Renal cortical epithelial cell (primary cell): Measurements from ENCODE around the gene BATF. TPM values are rescaled to one million over a fixed set of nuclear protein-coding genes. Genes with fewer than 3 reads are reported as not detected.

ENCODE experiments used
- DNase-seq: peaks from one replicate; pipeline ENCODE4 v3.0.0-alpha.2; 2011; ENCODE audit warnings: low read depth
- total RNA-seq: library from RNA; depleted of rRNA; stranded (reverse); fragments of >200 nt; gene quantifications from 2 replicates; pipeline ENCODE4 v1.2.3, GENCODE V29; 2014

Gene BATF
- total RNA-seq, 1 donor from 2014 or later = not detected

DNA sequence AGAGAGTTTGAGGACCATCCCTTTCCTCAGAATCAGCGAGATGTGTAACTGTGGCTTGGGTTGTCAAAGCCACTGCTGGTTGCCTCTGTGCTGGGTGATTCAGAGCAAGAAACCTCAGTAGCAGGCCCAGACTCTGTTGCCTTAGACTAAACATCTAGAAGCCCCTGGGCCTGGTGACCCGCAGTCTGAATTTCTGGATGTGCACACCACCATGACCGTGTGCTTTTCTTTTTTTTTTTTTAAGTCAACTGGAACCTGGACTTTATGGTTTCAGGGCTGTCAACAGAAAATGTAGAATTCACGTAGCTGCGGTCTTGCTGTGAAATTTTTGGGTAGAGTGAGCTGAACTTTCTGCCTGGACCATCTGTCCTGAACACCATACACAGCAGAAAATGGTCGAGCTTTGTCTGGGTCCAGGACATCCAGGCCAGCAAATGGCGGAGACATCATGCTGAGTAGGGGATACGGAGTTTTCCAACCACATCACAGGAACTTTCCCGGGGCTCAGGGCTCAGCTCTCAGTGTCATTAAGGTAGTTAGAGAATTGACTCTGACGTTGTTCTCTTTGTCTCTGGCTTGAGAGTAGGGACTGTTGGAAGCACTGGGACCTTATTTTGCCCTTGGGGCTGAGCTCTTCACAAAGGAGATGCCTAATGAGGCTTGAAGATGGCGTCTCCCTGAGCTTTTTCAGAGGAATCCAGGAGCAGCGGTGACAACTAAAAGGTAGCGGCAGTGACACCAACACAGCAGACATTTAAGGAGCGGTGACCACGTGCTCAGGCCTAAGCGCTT, 23.0 kb upstream of the BATF start:
- no peak for DNase-seq

- DNase-seq = no peak
Observed at GRCh38 chr14:75501080-75501479, 21.2 kb upstream of the BATF start.

- no peak for DNase-seq
Observed at GRCh38 chr14:75504411-75504810, 17.9 kb upstream of the BATF start.

- DNase-seq = no peak
Observed at GRCh38 chr14:75506930-75507329, 15.3 kb upstream of the BATF start.

DNA sequence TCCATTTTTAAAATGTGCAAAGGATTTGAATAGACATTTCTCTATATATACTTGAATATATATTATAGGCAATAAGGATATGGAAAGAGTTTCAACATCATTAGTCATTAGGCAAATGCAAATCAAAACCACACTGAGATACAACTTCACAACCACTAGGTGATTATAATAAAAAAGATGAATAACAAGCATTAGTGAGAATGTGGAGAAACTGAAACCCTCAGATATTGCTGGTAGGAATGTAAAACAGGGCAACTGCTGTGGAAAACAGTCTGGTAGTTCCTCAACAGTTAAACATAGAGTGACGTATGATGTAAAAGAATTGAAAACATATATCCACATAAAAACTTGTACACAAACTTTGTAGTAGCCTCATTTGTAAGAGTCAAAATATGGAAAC, 11.7 kb upstream of the BATF start:
- DNase-seq = no peak

GRCh38 chr14:75511201-75511600, 11.1 kb upstream of the BATF start:
- DNase-seq = no peak

DNA sequence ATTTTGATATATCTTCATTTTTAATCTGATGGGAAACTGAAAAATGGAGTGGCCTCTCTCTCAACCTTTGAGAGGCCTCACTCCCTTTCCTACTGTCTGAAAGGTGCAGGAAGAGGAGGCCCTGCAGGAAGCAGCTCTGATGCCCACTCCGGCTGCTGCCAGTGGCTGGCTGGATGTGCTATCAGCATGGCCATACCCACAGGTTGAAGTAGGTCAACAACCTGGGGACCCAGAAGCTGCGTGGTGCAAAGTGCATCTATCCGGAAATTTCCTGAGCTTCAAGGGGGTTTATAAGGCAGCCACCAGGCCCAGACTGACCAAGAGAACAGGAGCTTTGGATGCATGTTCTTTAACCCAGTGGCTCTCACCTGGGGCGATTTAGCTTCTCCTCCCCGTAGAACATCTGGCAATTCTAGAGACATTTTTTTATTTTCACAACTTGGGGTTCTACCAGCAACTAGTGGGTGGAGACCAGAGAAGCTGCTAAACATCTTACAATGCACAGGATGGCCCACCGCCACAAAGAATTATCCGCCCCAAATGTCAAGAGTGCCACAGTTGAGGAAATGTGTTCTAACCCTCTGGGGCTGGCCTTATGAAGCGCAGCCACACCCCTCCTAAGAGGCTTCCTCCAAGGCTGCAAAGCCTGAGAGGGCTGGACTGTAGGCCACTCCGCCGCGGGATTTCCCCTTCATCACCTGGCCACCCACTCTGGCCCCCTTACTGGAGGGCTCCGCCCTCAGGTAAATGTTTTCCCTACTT, 8.2 kb upstream of the BATF start:
- DNase-seq = no peak

DNA sequence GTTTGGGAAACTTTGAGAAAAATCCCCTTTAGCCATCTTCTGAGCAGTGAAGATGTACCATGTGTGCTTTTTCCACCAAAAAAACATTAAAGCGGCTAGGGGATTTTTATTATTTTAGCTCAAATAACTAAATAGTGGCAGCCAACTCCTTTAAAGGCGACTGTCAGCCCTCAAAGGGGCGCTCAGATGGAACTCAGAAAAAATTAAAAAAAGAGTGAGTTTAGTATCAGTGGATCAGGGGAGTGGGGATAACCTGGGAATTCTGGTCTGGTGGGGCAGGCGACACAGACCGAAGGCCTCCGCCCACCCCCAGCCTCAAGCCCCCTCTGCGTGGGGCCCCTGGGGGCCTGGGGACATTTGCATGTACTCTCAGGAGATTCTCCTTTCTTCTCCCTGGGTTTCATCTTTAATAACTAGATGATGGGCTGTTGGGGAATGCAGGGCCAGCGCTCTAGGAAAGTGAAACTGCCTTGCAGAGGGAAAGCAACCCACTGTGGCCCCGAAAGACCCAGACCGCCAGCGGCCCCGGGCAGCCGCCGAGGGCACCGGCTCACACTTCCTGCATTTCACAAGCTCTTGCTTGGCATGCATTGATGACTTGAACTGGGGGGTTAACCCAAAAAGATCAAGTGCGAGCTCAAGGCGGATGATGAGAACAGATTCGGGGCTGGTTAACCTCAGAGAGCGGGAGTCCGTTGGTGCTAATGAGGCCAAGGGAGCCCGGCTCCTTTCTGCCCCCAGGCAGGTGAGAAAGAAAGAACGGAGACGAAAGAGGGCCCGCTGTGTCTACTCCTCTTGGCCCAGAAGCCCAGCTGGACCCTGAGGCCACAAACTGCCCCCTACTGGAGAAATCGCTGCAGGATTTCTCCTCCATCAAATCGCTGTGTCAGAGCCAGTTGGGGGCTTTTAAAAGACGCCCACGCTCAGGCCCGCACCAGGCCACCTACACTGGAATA, 7.3 kb upstream of the BATF start:
- DNase-seq = no peak

DNA sequence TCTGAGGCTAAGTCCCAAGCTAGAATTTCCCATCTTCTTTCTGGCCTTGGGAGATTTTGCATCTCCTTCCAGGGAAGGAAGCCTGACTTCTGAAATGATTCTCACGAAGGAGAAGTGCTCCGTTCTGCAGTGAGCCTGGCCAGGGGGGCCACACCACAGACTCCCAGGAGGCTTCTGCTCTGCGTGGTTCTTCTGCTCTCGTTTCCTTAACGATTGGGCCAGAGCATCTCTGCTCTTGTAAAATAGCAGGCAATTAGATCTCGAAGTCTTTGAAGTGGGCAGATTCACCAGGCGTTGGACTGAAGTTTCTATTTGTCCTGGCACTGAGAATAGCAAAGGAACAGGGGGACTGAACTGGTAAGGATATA, 6.7 kb upstream of the BATF start:
- DNase-seq = no peak

DNA sequence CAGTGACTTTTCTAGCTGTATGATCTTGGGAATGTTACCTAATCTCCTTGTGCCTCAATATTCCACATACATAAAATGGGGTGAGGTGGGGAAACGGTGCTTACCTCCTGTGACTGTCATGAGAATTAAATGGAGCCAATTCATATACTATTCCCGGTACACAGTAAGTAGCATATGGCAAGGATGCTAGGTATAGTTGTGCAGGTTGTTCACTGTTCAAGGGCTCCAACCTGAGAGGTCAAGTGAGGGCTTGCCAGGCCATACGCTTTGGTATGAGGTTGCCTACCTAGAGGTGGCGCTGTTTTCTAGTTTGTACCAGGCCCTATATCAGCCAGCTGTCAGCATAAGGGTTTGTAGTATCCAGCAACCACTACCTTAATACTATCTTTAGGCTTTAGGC, 3.6 kb upstream of the BATF start:
- no peak for DNase-seq

- DNase-seq = no peak
Observed at GRCh38 chr14:75519394-75519793, 2.9 kb upstream of the BATF start.

GRCh38 chr14:75519826-75520728, 2.2 kb upstream of the BATF start:
- no peak for DNase-seq

GRCh38 chr14:75520852-75521251, 1.4 kb upstream of the BATF start:
- DNase-seq = no peak

- DNase-seq = peak; percentile 23
Observed at GRCh38 chr14:75521415-75522199, 662 bp upstream of the BATF start.

DNA sequence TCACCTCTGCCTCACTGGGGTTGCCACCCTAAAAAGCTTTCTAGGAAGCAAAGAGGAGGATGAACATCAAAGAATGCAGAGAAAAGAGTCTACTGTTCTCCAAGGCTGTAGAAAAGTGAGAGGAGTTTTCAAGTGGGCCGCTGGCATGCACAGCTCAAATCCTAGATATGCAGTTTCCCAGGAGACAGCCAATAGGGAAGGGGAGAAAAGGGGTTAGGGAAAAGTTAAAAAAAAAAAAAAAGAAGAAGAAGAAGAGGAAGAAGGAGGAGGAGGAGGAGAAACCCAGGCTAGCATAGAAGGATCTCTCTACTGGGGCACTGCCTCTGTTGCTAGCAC, 682 bp downstream of the BATF start:
- no peak for DNase-seq

DNA sequence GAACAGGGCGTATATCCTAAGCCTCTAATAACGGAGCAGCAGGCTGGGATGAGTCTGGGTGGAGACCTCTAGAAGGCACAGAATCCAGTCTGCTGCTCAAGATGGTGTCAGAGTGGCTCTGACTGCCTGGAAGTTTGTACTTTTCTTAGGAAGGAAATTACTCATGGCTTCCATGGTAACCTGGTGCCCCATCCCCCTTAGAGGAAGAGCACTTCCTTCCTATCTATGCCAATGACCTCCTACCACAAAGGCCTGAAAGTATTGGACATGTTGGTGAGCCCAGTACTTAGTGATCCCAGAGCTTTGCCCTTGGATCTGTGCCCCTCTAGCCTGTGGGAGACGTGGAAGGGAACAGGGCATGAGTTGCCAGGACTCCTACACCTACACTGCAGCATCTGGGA, 1.5 kb downstream of the BATF start:
- peak; percentile 26 for DNase-seq

DNA sequence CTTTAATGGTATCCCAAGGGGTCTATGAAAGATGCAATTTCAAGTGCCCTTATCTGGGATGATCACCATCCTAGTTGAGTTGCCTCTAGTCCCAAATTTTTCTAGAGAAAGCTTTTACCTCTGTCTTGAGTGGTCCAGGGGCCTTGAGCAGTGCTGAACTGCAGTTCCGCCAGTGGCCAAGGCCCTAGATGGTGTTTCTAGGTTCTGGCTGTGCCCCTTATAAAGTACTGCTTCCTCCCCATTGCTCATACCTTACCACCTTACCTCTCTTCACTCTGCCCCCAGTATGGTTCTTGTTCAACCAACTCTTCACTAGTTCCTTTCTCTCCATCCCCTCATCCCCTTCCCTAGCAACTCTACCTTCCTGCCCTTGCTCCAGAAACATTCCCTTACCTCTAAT, 3.7 kb downstream of the BATF start:
- DNase-seq = no peak

DNA sequence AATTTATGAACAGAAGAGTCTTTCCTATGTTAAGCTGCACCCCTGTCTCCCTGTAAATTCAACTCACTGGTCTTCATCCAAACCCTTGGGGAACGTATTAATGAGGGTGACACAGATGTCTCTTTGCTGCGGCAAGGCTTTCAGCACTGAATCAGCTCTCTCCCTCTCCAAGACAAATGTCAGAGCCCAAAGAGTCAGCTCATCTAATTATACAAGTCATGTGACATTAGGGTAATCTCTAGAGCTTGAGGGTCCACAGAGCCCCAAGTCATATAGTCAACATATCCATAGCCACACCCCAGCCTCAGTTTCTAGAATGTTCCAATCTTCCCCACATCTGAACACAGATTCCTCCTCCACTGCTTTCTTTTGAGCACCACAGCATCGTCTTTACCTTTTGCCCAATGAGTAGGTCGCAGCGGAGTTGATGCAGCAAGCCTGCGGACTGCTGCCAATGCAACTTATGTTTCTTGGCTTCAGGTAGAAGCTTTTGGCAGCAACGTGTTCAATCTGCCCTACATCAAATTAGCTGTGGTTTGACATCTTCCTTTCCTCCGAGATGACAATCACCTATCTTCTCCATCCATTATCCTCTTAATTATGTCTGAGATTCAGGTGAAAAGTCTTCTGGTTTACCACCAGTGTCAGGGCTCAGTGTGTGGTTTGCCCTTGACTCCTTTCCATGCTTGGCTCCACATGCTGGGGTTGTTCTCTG, 5.3 kb downstream of the BATF start:
- no peak for DNase-seq

- DNase-seq = no peak
Observed at GRCh38 chr14:75531256-75531655, 9.0 kb downstream of the BATF start.
